ENCODE data around the gene ZFYVE21.

DNA sequence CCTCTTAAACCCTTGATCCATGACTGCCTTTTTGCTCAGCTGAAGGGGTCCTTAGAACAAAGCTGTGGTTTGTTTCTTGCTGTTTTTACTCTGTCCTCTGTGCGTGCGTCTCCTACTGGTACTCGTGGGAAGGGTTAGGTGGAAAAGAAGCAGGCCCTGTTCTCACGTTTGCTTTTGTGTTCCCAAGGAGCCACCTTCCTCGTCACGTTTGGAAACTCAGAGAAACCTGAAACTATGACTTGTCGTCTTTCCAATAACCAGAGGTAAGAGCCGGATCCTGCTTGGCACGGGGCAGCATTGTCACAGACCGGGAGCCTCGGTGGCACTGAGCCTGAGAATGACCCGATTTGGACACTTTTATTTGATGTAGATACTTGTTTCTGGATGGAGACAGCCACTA lies 13.1 kb downstream of the ZFYVE21 start:
- TF ChIP-seq CTCF (IDR thresholded peaks at IDR 0.05; ENCODE audit: borderline replicate concordance, extremely low read depth, low read length, poor library complexity, severe bottlenecking) (no peak), EZH2 (IDR thresholded peaks at IDR 0.05; ENCODE audit: borderline replicate concordance, low read depth, low read length, severe bottlenecking) (no peak)
